Left ventricle myocardium inferior (tissue), 1 donor: ENCODE data around the gene HHLA2. TPM values are rescaled to one million over a fixed set of nuclear protein-coding genes. Genes with fewer than 3 reads are reported as not detected.

Source experiments
- DNase-seq: peaks from one replicate; pipeline ENCODE4 v3.0.0-alpha.2; 2020
- H3K27ac ChIP-seq: fragments of 200-600 bp; replicated peaks from 2 replicates; pipeline ENCODE4 v1.8.0; 2021
- H3K27me3 ChIP-seq: fragments of 200-600 bp; 2 replicates; pipeline ENCODE4 v1.8.0; 2021; ENCODE audit warnings: low read depth
- H3K36me3 ChIP-seq: fragments of 200-600 bp; 2 replicates; pipeline ENCODE4 v1.8.0; 2021
- H3K4me1 ChIP-seq: fragments of 200-600 bp; 2 replicates; pipeline ENCODE4 v1.8.0; 2021
- H3K4me3 ChIP-seq: fragments of 200-600 bp; 2 replicates; pipeline ENCODE4 v1.8.0; 2021; ENCODE audit warnings: mild to moderate bottlenecking, moderate library complexity
- H3K9me3 ChIP-seq: fragments of 200-600 bp; replicated peaks from 2 replicates; pipeline ENCODE4 v1.8.0; 2021
- CTCF ChIP-seq: fragments of 200-600 bp; IDR thresholded peaks from 2 replicates; pipeline ENCODE4 v1.8.0; 2021; ENCODE audit warnings: antibody characterized with exemption, mild to moderate bottlenecking, borderline replicate concordance
- intact Hi-C: fragments of 100-400 bp; cut with micrococcal nuclease; formaldehyde crosslinking; loops from one replicate; pipeline ENCODE4 v1.11.0; 2022
- total RNA-seq: library from RNA; stranded (reverse); fragmentation: NEBNext Ultra II Directional; extraction: Animal tissue kit (Norgen Biotek cat#: 25700); gene quantifications from one replicate; pipeline ENCODE4 v1.2.1, GENCODE V29; 2021
- donor health status: DM: no; HTN: yes; CAD: no; lungs with severe emphysema.

The HHLA2 gene
- total RNA-seq, 1 donor from 2014 or later: not detected

DNA sequence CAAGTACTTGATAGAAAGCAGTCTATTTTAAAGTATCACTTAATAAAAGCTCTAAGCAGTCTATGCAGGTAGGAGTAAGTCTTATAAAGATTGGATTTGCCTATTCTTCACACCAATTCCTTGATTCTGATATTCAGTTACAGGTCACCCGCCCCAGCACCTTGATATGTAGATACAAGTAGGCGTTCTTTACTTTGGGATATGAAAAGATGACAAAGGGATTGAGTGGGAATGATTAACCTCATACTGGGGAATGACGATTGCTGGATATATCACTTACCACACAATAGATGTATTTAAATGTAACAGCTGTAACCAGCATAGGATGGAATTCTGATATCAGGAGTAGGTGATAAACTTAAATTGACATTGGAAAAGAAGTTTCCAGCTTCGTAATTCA is 47.1 kb downstream of the HHLA2 start:
- Histone ChIP-seq H3K36me3 (no peaks in the 10 kb centered on the region), H3K27ac (no peak overlapping the region), H3K4me3 (no peak overlapping the region), H3K27me3 (no peaks in the 10 kb centered on the region), H3K9me3 (peaks cover 1% of the 10 kb centered on the region), H3K4me1 (no peaks in the 10 kb centered on the region)
- intact Hi-C loops: no loop called here
- DNase-seq: no peak
- TF ChIP-seq CTCF: no peak

GRCh38 chr3:108345492-108346205 is 49.3 kb downstream of the HHLA2 start:
- Histone ChIP-seq H3K27me3 (no peaks in the 10 kb centered on the region), H3K4me3 (no peak overlapping the region), H3K27ac (no peak overlapping the region), H3K36me3 (no peaks in the 10 kb centered on the region), H3K4me1 (no peaks in the 10 kb centered on the region), H3K9me3 (peaks cover 7% of the 10 kb centered on the region)
- TF ChIP-seq CTCF: no peak
- DNase-seq: no peak
- intact Hi-C loops: no loop called here

GRCh38 chr3:108346301-108347227 is 50.2 kb downstream of the HHLA2 start:
- H3K27ac ChIP-seq: no peak overlapping the region
- H3K4me1 ChIP-seq: no peaks in the 10 kb centered on the region
- no peak for TF ChIP-seq CTCF
- no peak for DNase-seq
- no peaks in the 10 kb centered on the region for H3K27me3 ChIP-seq
- H3K4me3 ChIP-seq: no peak overlapping the region
- H3K9me3 ChIP-seq: peaks cover 7% of the 10 kb centered on the region
- no peaks in the 10 kb centered on the region for H3K36me3 ChIP-seq
- intact Hi-C loops: no loop called here

DNA sequence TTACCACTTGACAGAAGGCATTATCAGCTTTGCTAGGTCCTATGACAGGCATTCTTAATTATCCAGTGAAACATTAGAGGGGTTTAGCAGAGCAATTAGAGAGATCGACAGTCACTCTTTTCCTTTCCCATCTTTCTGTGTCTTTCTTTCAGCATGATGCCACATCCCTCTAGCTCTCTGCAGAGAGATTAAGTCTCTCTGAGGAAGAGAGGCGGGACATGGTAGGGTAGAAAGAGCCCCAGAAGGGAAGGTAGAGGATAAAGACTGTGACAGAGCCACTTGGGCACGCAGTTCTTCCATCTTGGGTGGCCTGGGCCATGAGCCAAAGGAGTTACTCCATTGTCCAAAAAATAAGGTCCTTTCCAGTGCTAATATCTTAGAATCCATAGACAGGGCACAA is 55.8 kb downstream of the HHLA2 start:
- Histone ChIP-seq H3K9me3 (peaks cover 7% of the 10 kb centered on the region), H3K4me3 (no peak overlapping the region), H3K27me3 (no peaks in the 10 kb centered on the region), H3K27ac (no peak overlapping the region), H3K4me1 (no peaks in the 10 kb centered on the region), H3K36me3 (no peaks in the 10 kb centered on the region)
- no peak for TF ChIP-seq CTCF
- DNase-seq: no peak
- intact Hi-C loops: no loop called here

DNA sequence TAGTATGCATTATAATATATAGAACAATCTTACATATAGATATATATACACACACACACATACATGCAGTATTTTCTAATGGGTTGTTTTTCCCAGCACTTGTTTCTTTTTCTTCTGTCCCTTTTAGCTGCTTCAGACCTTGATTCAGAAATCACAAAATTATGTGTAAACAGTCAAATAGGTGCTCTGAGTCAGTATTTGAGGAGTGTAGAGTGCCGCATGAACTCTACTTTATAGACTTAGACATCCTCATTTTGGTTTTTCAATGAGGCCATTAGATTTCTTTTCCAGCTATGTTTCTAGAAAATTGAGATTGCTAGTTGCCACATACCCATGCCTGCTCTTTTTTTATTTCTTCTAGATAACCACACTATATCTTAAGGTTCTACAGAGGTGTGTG is 58.2 kb downstream of the HHLA2 start:
- H3K9me3 ChIP-seq: no peaks in the 10 kb centered on the region
- no peaks in the 10 kb centered on the region for H3K36me3 ChIP-seq
- no peak for DNase-seq
- H3K27me3 ChIP-seq: no peaks in the 10 kb centered on the region
- no peak for TF ChIP-seq CTCF
- no peak overlapping the region for H3K4me3 ChIP-seq
- intact Hi-C loops: no loop called here
- no peaks in the 10 kb centered on the region for H3K4me1 ChIP-seq
- no peak overlapping the region for H3K27ac ChIP-seq
